SK-N-SH (cell line): Measurements from ENCODE around the gene CDS1.

Source experiments
- CHD2 ChIP-seq: fragments of 150-350 bp; IDR thresholded peaks from 2 replicates; pipeline ENCODE4 v1.6.1; 2018; ENCODE audit warnings: low read length; ENCODE audit not compliant: partially characterized antibody
- CTCF ChIP-seq: fragments of 200-600 bp; sonication (generic); IDR thresholded peaks from 2 replicates; pipeline ENCODE4 v1.6.1; 2017; ENCODE audit warnings: antibody characterized with exemption, mild to moderate bottlenecking, moderate library complexity
- ELF1 ChIP-seq: IDR thresholded peaks from 2 replicates; pipeline ENCODE4 v1.4.0; 2012
- EP300 ChIP-seq, 2 experiments: IDR thresholded peaks; 2 replicates each; pipeline versions ENCODE4 v1.4.0 to v1.6.1; 2012; ENCODE audit warnings: borderline replicate concordance in 1 of 2, low read depth in 1 of 2, low read length in 1 of 2
- EZH2phosphoT487 ChIP-seq: fragments of 200-600 bp; sonication (generic); IDR thresholded peaks from 2 replicates; pipeline ENCODE4 v1.6.1; 2017; ENCODE audit warnings: low read depth, mixed run types, mild to moderate bottlenecking, antibody characterized with exemption, moderate library complexity, borderline replicate concordance
- MEF2A ChIP-seq: IDR thresholded peaks from 2 replicates; pipeline ENCODE4 v1.4.0; 2012; ENCODE audit warnings: low read depth, borderline replicate concordance
- MXI1 ChIP-seq: IDR thresholded peaks from 2 replicates; pipeline ENCODE4 v1.6.1; 2012; ENCODE audit warnings: mild to moderate bottlenecking, low read depth, low read length, improper control_type of control experiment
- POLR2AphosphoS5 ChIP-seq: IDR thresholded peaks from 2 replicates; pipeline ENCODE4 v1.6.1; 2012; ENCODE audit warnings: low read depth, low read length
- RFX5 ChIP-seq: IDR thresholded peaks from 2 replicates; pipeline ENCODE4 v1.6.1; 2012; ENCODE audit warnings: mild to moderate bottlenecking, improper control_type of control experiment, low read length
- TCF12 ChIP-seq: IDR thresholded peaks from 2 replicates; pipeline ENCODE4 v1.4.0; 2012
- TEAD4 ChIP-seq: IDR thresholded peaks from 2 replicates; pipeline ENCODE4 v1.4.0; 2012; ENCODE audit warnings: mild to moderate bottlenecking, borderline replicate concordance; ENCODE audit not compliant: insufficient read depth

GRCh38 chr4:84677093-84677492 is 94.2 kb downstream of the CDS1 start:
- TF ChIP-seq TEAD4 = no peak
- TF ChIP-seq CTCF = no peak
- TF ChIP-seq EZH2phosphoT487 = no peak
- no peak for TF ChIP-seq POLR2AphosphoS5
- TF ChIP-seq ELF1 = no peak
- no peak for TF ChIP-seq TCF12
- no peak for TF ChIP-seq MXI1
- no peak for TF ChIP-seq CHD2
- TF ChIP-seq EP300 (IDR thresholded peaks at IDR 0.05; ENCODE audit: borderline replicate concordance in 1 of 2, low read depth in 1 of 2, low read length in 1 of 2) = no peak
- no peak for TF ChIP-seq RFX5
- TF ChIP-seq MEF2A = no peak
